Endothelial cell of umbilical vein (primary cell): Measurements from ENCODE around the gene OR1S2. TPM values are rescaled to one million over a fixed set of nuclear protein-coding genes. Genes with fewer than 3 reads are reported as not detected.

Experiments
- Bru-seq: library from RNA; stranded (reverse); fragments of 400-500 nt; gene quantifications from one replicate; lab custom pipeline; 2021; lab: Mats Ljungman, UMichigan
- BruChase-seq, 2 experiments: library from RNA; stranded (reverse); fragments of 400-500 nt; gene quantifications; one replicate each; lab custom pipeline; 2021; lab: Mats Ljungman, UMichigan
- BruUV-seq: library from RNA; stranded (reverse); fragments of 400-500 nt; replicated peaks from 2 replicates; lab custom pipeline; 2021; lab: Mats Ljungman, UMichigan
- CTCF ChIA-PET: fragments of 300-600, 350-600 bp; sonication (Branson Sonifier 250); formaldehyde crosslinking; loops from one replicate; lab custom pipeline; 2021; ENCODE audit warnings: antibody characterized with exemption, inconsistent platforms; lab: Charles Lee
- POLR2A ChIA-PET: fragments of 300-600, 350-600 bp; sonication (Branson Sonifier 250); formaldehyde crosslinking; loops from one replicate; lab custom pipeline; 2021; ENCODE audit warnings: antibody characterized with exemption, inconsistent platforms; lab: Charles Lee
- DNase-seq: peaks from one replicate; pipeline ENCODE4 v3.0.0-alpha.2; 2011; ENCODE audit warnings: low read depth, low spot score
- FAIRE-seq: peaks from 2 replicates; lab custom pipeline; 2011; peaks lifted over from hg19 to GRCh38; lab: Jason Lieb, UNC
- H2AFZ ChIP-seq: 2 replicates; pipeline ENCODE4 v1.6.0; 2012; ENCODE audit warnings: low read depth, low read length, control low read depth, inconsistent platforms
- H3K27ac ChIP-seq: 2 replicates; pipeline ENCODE4 v1.5.1; 2011; ENCODE audit warnings: low read depth, mild to moderate bottlenecking, control low read depth, low read length, moderate library complexity; ENCODE audit not compliant: insufficient read depth
- H3K27me3 ChIP-seq, 2 experiments: 2 replicates each; pipeline versions ENCODE4 v1.6.0 to v1.6.1; 2011; ENCODE audit warnings: low read length in 2 of 2, mixed read lengths in 1 of 2; ENCODE audit not compliant: control insufficient read depth in 2 of 2, insufficient read depth in 2 of 2
- H3K36me3 ChIP-seq, 2 experiments: 2 replicates in 1 of 2; 3 replicates in 1 of 2; pipeline ENCODE4 v1.5.1; 2011; ENCODE audit warnings: low read length in 2 of 2, mild to moderate bottlenecking in 1 of 2, moderate library complexity in 1 of 2; ENCODE audit not compliant: control insufficient read depth in 2 of 2, insufficient read depth in 2 of 2; ENCODE audit errors: extremely low read depth in 1 of 2
- H3K4me1 ChIP-seq: 3 replicates; pipeline ENCODE4 v1.5.1; 2011; ENCODE audit warnings: mild to moderate bottlenecking, low read length; ENCODE audit not compliant: control insufficient read depth, insufficient read depth; ENCODE audit errors: extremely low read depth
- H3K4me2 ChIP-seq: 2 replicates; pipeline ENCODE4 v1.6.1; 2011; ENCODE audit warnings: low read length, control low read depth, mixed read lengths; ENCODE audit not compliant: insufficient read depth
- H3K4me3 ChIP-seq, 3 experiments: fragments of 200-600 bp in 1 of 3; sonication (generic), shearing (Covaris generic) in 1 of 3; replicated peaks in 1 of 3; 2 replicates each; pipeline ENCODE4 v1.5.1; 2011 to 2016; ENCODE audit warnings: control low read depth in 3 of 3, low read length in 3 of 3, mild to moderate bottlenecking in 2 of 3, inconsistent platforms in 1 of 3, low read depth in 1 of 3, moderate library complexity in 1 of 3; ENCODE audit not compliant: insufficient read depth in 1 of 3
- H3K79me2 ChIP-seq: 2 replicates; pipeline ENCODE4 v1.6.0; 2012; ENCODE audit warnings: low read length, inconsistent platforms; ENCODE audit not compliant: control insufficient read depth, insufficient read depth
- H3K9ac ChIP-seq: replicated peaks from 2 replicates; pipeline ENCODE3; 2011; ENCODE audit warnings: low read length, control low read depth; ENCODE audit not compliant: insufficient read depth; ENCODE audit errors: extremely low read depth
- H3K9me1 ChIP-seq: replicated peaks from 3 replicates; pipeline ENCODE4 v1.6.0; 2011; ENCODE audit warnings: mild to moderate bottlenecking, low read length; ENCODE audit not compliant: control insufficient read depth, insufficient read depth; ENCODE audit errors: extremely low read depth
- H3K9me3 ChIP-seq: replicated peaks from 2 replicates; pipeline ENCODE4 v1.5.1; 2012; ENCODE audit warnings: low read length, inconsistent platforms; ENCODE audit not compliant: control insufficient read depth, insufficient read depth
- H4K20me1 ChIP-seq: replicated peaks from 2 replicates; pipeline ENCODE3; 2011; ENCODE audit warnings: mild to moderate bottlenecking, low read length; ENCODE audit not compliant: control insufficient read depth, insufficient read depth; ENCODE audit errors: extremely low read depth
- CTCF ChIP-seq, 2 donors: IDR thresholded peaks; 1 replicate in 1 of 2; 2 replicates in 1 of 2; pipeline ENCODE4 v1.5.1; 2011; ENCODE audit warnings: low read length in 2 of 2, mild to moderate bottlenecking in 2 of 2, moderate library complexity in 2 of 2, control low read depth in 1 of 2, inconsistent platforms in 1 of 2, low read depth in 1 of 2; ENCODE audit not compliant: insufficient read depth in 1 of 2; ENCODE audit errors: extremely low read depth in 1 of 2
- EZH2 ChIP-seq: IDR thresholded peaks from 2 replicates; pipeline ENCODE4 v1.6.1; 2012; ENCODE audit warnings: borderline replicate concordance, low read depth, mild to moderate bottlenecking, moderate library complexity, low read length, inconsistent platforms; ENCODE audit not compliant: severe bottlenecking
- FOS ChIP-seq: IDR thresholded peaks from 2 replicates; pipeline ENCODE4 v1.6.1; 2011; ENCODE audit warnings: mild to moderate bottlenecking, low read length, moderate library complexity, borderline replicate concordance; ENCODE audit not compliant: insufficient read depth
- GATA2 ChIP-seq: IDR thresholded peaks from 2 replicates; pipeline ENCODE4 v1.7.0; 2011; ENCODE audit warnings: low read depth, mild to moderate bottlenecking, moderate library complexity, mixed read lengths, low read length; ENCODE audit not compliant: insufficient read length, insufficient read depth
- JUN ChIP-seq: IDR thresholded peaks from 2 replicates; pipeline ENCODE4 v1.6.1; 2011; ENCODE audit warnings: borderline replicate concordance, low read depth; ENCODE audit not compliant: insufficient read length, insufficient read depth
- MAX ChIP-seq: IDR thresholded peaks from 2 replicates; pipeline ENCODE4 v1.6.1; 2011; ENCODE audit not compliant: insufficient read depth, insufficient read length
- MYC ChIP-seq: IDR thresholded peaks from one replicate; pipeline ENCODE4 v1.6.1; 2011; ENCODE audit warnings: mild to moderate bottlenecking, low read depth, low read length
- POLR2A ChIP-seq: IDR thresholded peaks from 2 replicates; pipeline ENCODE4 v1.6.1; 2012; ENCODE audit warnings: low read depth, mild to moderate bottlenecking, control low read depth, low read length
- POLR2AphosphoS5 ChIP-seq: IDR thresholded peaks from 2 replicates; pipeline ENCODE4 v1.6.1; 2012; ENCODE audit warnings: low read depth, mild to moderate bottlenecking, control low read depth, low read length, moderate library complexity; ENCODE audit not compliant: insufficient read depth
- dilution Hi-C: fragments of 300-500 bp; cut with MboI; formaldehyde crosslinking; loops from one replicate; pipeline ENCODE4 v1.15.0; 2019; ENCODE audit warnings: low sequenced_read_pairs; ENCODE audit not compliant: extremely low pct_ligation_motif_present
- intact Hi-C: fragments of 100-400 bp; cut with micrococcal nuclease; formaldehyde crosslinking; loops from one replicate; pipeline ENCODE4 v1.10.0; 2022
- long read RNA-seq: library from polyadenylated mRNA; stranded (forward); transcript quantifications from one replicate; pipeline ENCODE4 v2.0.0, GENCODE V29; 2021
- polyA minus RNA-seq, 3 experiments: library from RNA; depleted of rRNA, polyadenylated mRNA; stranded (reverse); fragments of >200 nt; gene quantifications; 1 replicate in 1 of 3; 2 replicates in 2 of 3; pipeline ENCODE4 v1.2.3, GENCODE V29; 2011
- polyA plus RNA-seq, 4 experiments: library from polyadenylated mRNA; depleted of rRNA in 3 of 4; stranded (reverse) in 3 of 4; unstranded in 1 of 4; fragments of >200 nt; gene quantifications; 2 replicates each; pipeline versions ENCODE4 v1.2.1 to v1.2.3, GENCODE V29; 2011 to 2012; ENCODE audit warnings: missing spikeins in 1 of 4
- total RNA-seq: library from RNA; stranded (reverse); gene quantifications from 2 replicates; pipeline ENCODE4 v1.2.3, GENCODE V29; 2021

OR1S2 gene, protein sequence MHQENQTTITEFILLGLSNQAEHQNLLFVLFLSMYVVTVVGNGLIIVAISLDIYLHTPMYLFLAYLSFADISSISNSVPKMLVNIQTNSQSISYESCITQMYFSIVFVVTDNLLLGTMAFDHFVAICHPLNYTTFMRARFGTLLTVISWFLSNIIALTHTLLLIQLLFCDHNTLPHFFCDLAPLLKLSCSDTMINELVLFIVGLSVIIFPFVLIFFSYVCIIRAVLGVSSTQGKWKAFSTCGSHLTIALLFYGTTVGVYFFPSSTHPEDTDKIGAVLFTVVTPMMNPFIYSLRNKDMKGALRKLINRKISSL
- total RNA-seq (not detected in 2 replicates), polyA plus RNA-seq (not detected in 2 replicates), polyA minus RNA-seq (not detected in 2 replicates), Bru-seq, nascent RNA (not detected), BruChase-seq, experiment 1, labeled RNA remaining after a 6-hour chase (not detected), BruChase-seq, experiment 2, labeled RNA remaining after a 2-hour chase (not detected)
- not detected in 2 replicates for polyA plus RNA-seq (2011; cell fraction: cytosol; rRNA removed)
- not detected in 2 replicates for polyA plus RNA-seq (2011; cell fraction: nucleus; rRNA removed)
- not detected in 2 replicates for polyA plus RNA-seq (2012)
- not detected for polyA minus RNA-seq (2011; cell fraction: cytosol; rRNA and poly(A)+ RNA removed)
- polyA minus RNA-seq (2011; cell fraction: nucleus; rRNA and poly(A)+ RNA removed), result not detected in 2 replicates
- long read RNA-seq, result 0 reads

DNA sequence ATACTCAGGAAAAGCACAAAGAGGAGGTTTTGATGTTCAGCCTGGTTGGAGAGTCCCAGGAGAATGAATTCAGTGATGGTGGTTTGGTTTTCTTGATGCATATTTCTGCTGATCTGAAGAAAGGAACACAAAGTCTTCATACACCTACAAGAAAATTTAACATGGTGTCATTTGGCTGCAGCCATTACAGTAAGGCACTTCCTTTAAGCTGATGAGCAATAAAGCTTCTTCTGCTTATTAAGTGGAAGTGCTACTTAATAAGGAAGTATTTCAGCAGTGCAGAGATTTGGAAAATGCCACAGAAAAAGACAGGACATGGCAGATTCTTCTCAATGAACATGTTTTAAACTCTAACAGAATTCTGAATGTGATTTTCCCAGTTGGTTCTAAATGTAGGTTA is at the start of gene OR1S2:
Gene OR1S2, minus strand, starts transcription at position 101 of the 400 bp plus-strand sequence. Its CDS starts 0 bp downstream, at position 101.
- Histone ChIP-seq H3K4me3 (no peak within 1 kb of the TSS), H3K27ac (no peak within 1 kb of the TSS), H3K36me3 (no peaks in the 10 kb centered on the region), H3K27me3 (no peaks in the 10 kb centered on the region), H3K9me1 (no peaks in the 10 kb centered on the region), H4K20me1 (no peaks in the 10 kb centered on the region), H2AFZ (no peak within 1 kb of the TSS), H3K4me1 (no peaks in the 10 kb centered on the region), H3K9me3 (no peaks in the 10 kb centered on the region), H3K9ac (no peak within 1 kb of the TSS), H3K79me2 (no peaks in the 10 kb centered on the region), H3K4me2 (no peak within 1 kb of the TSS)
- TF ChIP-seq JUN, result no peak
- TF ChIP-seq MYC, result no peak
- no peak for TF ChIP-seq MAX
- TF ChIP-seq CTCF (IDR thresholded peaks at IDR 0.05; ENCODE audit: extremely low read depth in 1 of 2, insufficient read depth in 1 of 2, low read depth in 1 of 2, low read length in 2 of 2), result no peak
- no peak for TF ChIP-seq POLR2A
- TF ChIP-seq FOS, result no peak
- TF ChIP-seq POLR2AphosphoS5, result no peak
- TF ChIP-seq GATA2, result no peak
- no peak for TF ChIP-seq EZH2
- no TSS peak for BruUV-seq
- DNase-seq (no peak), FAIRE-seq (no peak)
- ChIA-PET POLR2A (no interaction called here), CTCF (no interaction called here)
- intact Hi-C loops, result no loop called here
- dilution Hi-C loops, result no loop called here
